ENCODE measurements around the gene CNN1. TPM values are rescaled to one million over a fixed set of nuclear protein-coding genes. Genes with fewer than 3 reads are reported as not detected.

CNN1 gene
- total RNA-seq, 1 donor from 2014 or later = not detected

- Mint-ChIP-seq H3K27ac (peak overlapping the region; percentile 95), H3K9me3 (no peaks in the 10 kb centered on the region), H3K4me3 (peak overlapping the region; percentile 92), H3K4me1 (peaks cover 18% of the 10 kb centered on the region), H3K36me3 (ENCODE audit: low read depth) (peaks cover 10% of the 10 kb centered on the region), H3K27me3 (no peaks in the 10 kb centered on the region)
- no peak for TF ChIP-seq CTCF (IDR thresholded peaks at IDR 0.05)
- DNase-seq = peak; percentile 97
- ChIA-PET CTCF (interaction anchor here (0.6 kb wide), 1 partner anchor 23 kb away, joined by 3 read pairs; no protein-coding TSS in a partner anchor), POLR2A (interaction anchor here (0.8 to 2.1 kb wide), 3 partner anchors 54 to 130 kb away, joined by 3 to 8 read pairs (median 7); partner anchors contain the start of gene ELOF1)
- ATAC-seq (ENCODE audit: low read depth) = peak; percentile 93
- intact Hi-C loops (cut with micrococcal nuclease) = loop anchor here (1.0 to 2.0 kb wide), 10 partner anchors 23 to 634 kb away; partner anchors contain the start of genes CARM1, CCDC159, ECSIT and ELOF1
Measured at GRCh38 chr19:11505032-11505503, 33.6 kb upstream of the CNN1 start.

DNA sequence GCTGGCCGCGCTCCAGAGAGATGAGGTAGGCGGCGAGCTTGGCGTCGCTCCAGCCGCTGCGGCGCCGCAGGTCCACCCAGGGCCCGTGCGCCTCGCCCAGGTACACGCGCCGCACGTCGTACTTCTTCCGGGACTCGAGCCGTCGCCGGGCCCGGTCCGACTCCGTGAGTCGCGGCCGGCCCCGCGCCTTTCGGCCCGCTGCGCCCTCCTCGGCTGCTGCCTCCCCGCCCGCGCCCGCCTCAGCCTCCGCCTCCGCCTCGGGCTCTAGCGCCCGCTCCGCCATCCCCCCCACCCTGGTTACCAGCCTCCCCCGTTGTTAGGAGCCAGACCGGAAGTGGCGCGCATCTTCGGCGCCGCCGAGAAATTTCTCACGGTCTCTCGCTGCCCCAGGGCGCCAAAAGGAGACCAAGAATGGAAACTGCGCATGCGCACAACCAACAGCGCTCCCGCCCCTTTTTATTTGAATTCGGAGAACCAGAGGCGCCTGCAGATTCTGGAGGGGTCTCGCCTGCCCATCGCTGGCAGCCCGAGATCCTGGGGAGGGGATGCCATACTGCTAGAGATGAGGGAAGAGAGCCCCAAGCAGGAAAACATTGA lies 33.0 kb upstream of the CNN1 start, which contains the start of gene ZNF653:
ZNF653 (minus strand) TSS at position 336 of the 597 bp plus-strand sequence; CDS start at position 283, 53 bp downstream.
- ChIA-PET CTCF (interaction anchor here (0.6 kb wide), 1 partner anchor 23 kb away, joined by 3 read pairs; no protein-coding TSS in a partner anchor), POLR2A (interaction anchor here (0.6 to 2.1 kb wide), 5 partner anchors 23 to 130 kb away, joined by 3 to 8 read pairs (median 4); partner anchors contain the start of genes ECSIT and ELOF1)
- no peaks in the 10 kb centered on the region for H3K27me3 Mint-ChIP-seq
- intact Hi-C loops (cut with micrococcal nuclease) = loop anchor here (1.0 to 2.0 kb wide), 10 partner anchors 23 to 635 kb away; partner anchors contain the start of genes CARM1, CCDC159, ECSIT and ELOF1
- no peak for TF ChIP-seq CTCF (IDR thresholded peaks at IDR 0.05)
- ATAC-seq (ENCODE audit: low read depth) (peak; percentile 49), DNase-seq (peak; percentile 91)
- H3K27ac Mint-ChIP-seq = peak within 1 kb of the TSS; percentile 95
- no peaks in the 10 kb centered on the region for H3K9me3 Mint-ChIP-seq
- H3K4me1 Mint-ChIP-seq = peaks cover 18% of the 10 kb centered on the region
- peaks cover 16% of the 10 kb centered on the region for H3K36me3 Mint-ChIP-seq (ENCODE audit: low read depth)
- peak within 1 kb of the TSS; percentile 92 for H3K4me3 Mint-ChIP-seq

DNA sequence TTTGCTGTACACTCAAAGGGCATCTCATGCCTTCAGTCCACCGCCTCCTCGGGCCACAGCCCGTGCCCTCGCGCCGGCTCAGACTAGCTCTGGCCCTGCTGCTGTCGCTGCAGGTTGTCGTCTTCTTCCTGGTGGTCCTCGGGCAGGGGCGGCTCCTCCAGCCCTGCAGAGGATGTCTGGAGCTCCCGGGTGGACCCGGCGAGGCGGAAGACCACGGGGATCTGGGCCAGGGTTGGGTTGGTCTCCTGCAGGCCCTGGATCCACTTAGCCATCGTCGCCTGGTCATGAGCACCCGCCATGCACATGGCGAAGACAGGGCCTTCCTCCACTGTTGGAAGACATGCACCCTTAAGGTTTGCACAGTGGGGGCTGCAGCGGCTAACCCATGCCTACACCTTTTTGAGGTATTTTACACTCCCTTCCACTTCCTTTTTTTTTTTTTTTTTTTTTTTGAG lies 32.5 kb upstream of the CNN1 start:
- Mint-ChIP-seq H3K4me3 (peak overlapping the region; percentile 92), H3K36me3 (ENCODE audit: low read depth) (peaks cover 18% of the 10 kb centered on the region), H3K9me3 (no peaks in the 10 kb centered on the region), H3K4me1 (peaks cover 18% of the 10 kb centered on the region), H3K27ac (peak overlapping the region; percentile 95), H3K27me3 (no peaks in the 10 kb centered on the region)
- intact Hi-C loops (cut with micrococcal nuclease) = no loop called here
- ChIA-PET CTCF (interaction anchor here (0.6 kb wide), 1 partner anchor 100 kb away, joined by 3 read pairs; no protein-coding TSS in a partner anchor), POLR2A (interaction anchor here (0.6 to 2.1 kb wide), 8 partner anchors 17 to 261 kb away, joined by 3 to 10 read pairs (median 4); partner anchors contain the start of genes ECSIT, ELOF1 and ZNF441)
- ATAC-seq (ENCODE audit: low read depth) = peak; percentile 10
- no peak for DNase-seq
- TF ChIP-seq CTCF (IDR thresholded peaks at IDR 0.05) = no peak

DNA sequence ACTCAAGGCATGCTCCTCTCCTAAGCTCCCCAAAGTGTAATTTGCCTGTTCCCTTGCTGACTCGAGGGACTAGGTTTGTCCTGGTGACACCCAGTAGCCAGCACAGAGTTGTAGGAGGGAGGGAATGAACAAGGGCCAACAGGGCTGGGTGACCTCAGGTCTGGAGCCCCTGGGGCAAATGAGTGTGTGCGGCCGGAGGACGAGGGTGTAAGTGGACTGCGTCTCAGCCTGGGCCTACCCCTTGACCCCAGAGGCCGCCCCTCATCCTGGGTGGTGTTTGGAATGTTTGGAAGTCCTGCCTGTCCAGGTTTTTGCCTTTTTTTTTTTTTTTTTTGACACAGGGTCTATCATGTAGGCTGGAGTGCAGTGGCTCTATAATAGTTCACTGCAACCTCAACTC lies 31.7 kb upstream of the CNN1 start:
- no peak for ATAC-seq (ENCODE audit: low read depth)
- Mint-ChIP-seq H3K27me3 (no peaks in the 10 kb centered on the region), H3K36me3 (ENCODE audit: low read depth) (peaks cover 19% of the 10 kb centered on the region), H3K9me3 (no peaks in the 10 kb centered on the region), H3K4me1 (peaks cover 18% of the 10 kb centered on the region), H3K27ac (peak overlapping the region; percentile 95), H3K4me3 (peak overlapping the region; percentile 38)
- no peak for DNase-seq
- TF ChIP-seq CTCF (IDR thresholded peaks at IDR 0.05) = no peak
- intact Hi-C loops (cut with micrococcal nuclease) = no loop called here
- CTCF ChIA-PET = no interaction called here
- POLR2A ChIA-PET = interaction anchor here (0.6 to 2.1 kb wide), 5 partner anchors 16 to 260 kb away, joined by 3 to 10 read pairs (median 5); partner anchors contain the start of genes ECSIT, ELOF1 and ZNF441
